Measurements from ENCODE around the gene FAAP100.

GRCh38 chr17:81556863-81557262, 4.7 kb upstream of the FAAP100 start:
- TF ChIP-seq EZH2phosphoT487 (IDR thresholded peaks at IDR 0.05; ENCODE audit: insufficient read depth, low read depth), result no peak
- no peak for TF ChIP-seq EZH2 (IDR thresholded peaks at IDR 0.05; ENCODE audit: insufficient read depth, poor library complexity, severe bottlenecking)

All from GM23248 (cell line).